ENCODE data around the gene NPHS2.

The NPHS2 gene

DNA sequence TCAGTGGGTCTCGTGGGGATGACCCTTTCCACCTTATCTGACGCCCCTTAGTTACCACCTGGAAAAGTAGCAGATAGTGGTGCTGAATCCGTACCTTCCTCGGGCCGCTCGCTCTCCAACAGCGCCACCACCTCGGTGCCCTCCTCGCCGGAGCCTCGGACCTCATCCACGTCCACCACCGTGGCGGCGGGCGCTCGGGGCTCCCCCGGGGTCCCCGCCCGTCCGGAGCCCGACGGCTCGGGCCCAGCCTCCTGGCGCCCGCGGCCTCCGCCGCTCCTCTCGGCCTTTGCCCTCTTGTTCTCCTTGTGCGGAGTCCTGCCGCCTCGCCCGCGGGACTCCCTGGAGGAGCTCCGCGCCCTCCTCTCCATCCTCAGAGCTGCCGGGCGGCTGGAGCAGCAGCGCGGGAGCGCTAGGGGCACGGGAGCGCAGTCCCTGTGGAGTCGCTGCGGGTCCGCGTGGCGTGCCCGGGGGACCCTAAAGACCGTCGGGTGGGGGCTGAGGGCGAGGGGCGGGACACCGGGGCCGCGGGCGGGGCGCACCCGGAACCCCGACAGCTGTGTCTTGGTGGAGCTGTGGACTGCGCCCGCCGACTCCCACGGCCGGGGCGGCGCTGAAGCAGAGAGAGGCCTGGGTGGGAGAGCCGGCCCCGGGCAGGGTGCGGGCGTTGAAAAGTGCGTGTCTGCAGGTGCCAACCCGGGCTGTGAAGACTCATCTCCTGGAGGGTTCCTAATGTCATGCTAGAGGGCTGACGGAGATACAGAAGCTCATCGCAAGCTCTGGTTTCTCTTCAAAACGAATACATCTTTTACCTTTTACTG is at the start of gene NPHS2:
Gene NPHS2 (minus strand): TSS at position 452 of the 818 bp plus-strand sequence. CDS start 84 bp downstream, at position 368.
- DNase-seq, result no peak
- H3K27me3 ChIP-seq, result peaks cover 0 to 46% of the 10 kb centered on the region in 2 donors
- no peak within 1 kb of the TSS for H3K27ac ChIP-seq
- intact Hi-C loops (cut with DNase I; ENCODE audit: low total_unique reads), result no loop called here
- H3K4me3 ChIP-seq, result peak within 1 kb of the TSS in 1 of 2 donors; percentile 10
- peaks cover 0 to 9% (median 6%) of the 10 kb centered on the region in 4 donors for H3K4me1 ChIP-seq
- H3K36me3 ChIP-seq, result no peaks in the 10 kb centered on the region
- H3K9me3 ChIP-seq, result no peaks in the 10 kb centered on the region
- TF ChIP-seq, protein P1, sequence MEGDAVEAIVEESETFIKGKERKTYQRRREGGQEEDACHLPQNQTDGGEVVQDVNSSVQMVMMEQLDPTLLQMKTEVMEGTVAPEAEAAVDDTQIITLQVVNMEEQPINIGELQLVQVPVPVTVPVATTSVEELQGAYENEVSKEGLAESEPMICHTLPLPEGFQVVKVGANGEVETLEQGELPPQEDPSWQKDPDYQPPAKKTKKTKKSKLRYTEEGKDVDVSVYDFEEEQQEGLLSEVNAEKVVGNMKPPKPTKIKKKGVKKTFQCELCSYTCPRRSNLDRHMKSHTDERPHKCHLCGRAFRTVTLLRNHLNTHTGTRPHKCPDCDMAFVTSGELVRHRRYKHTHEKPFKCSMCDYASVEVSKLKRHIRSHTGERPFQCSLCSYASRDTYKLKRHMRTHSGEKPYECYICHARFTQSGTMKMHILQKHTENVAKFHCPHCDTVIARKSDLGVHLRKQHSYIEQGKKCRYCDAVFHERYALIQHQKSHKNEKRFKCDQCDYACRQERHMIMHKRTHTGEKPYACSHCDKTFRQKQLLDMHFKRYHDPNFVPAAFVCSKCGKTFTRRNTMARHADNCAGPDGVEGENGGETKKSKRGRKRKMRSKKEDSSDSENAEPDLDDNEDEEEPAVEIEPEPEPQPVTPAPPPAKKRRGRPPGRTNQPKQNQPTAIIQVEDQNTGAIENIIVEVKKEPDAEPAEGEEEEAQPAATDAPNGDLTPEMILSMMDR (IDR thresholded peaks at IDR 0.05), result no peak

- intact Hi-C loops (cut with DNase I; ENCODE audit: low total_unique reads), result no loop called here
- H3K4me1 ChIP-seq, result no peaks in the 10 kb centered on the region
- H3K4me3 ChIP-seq, result no peak overlapping the region
- DNase-seq, result no peak
- H3K9me3 ChIP-seq, result no peaks in the 10 kb centered on the region
- H3K36me3 ChIP-seq, result no peaks in the 10 kb centered on the region
- H3K27ac ChIP-seq, result no peak overlapping the region
- TF ChIP-seq, protein P1 (IDR thresholded peaks at IDR 0.05), result no peak
- peaks cover 0 to 5% of the 10 kb centered on the region in 2 donors for H3K27me3 ChIP-seq
These were observed 36.6 kb upstream of the NPHS2 start for GRCh38 chr1:179612361-179612760.

DNA sequence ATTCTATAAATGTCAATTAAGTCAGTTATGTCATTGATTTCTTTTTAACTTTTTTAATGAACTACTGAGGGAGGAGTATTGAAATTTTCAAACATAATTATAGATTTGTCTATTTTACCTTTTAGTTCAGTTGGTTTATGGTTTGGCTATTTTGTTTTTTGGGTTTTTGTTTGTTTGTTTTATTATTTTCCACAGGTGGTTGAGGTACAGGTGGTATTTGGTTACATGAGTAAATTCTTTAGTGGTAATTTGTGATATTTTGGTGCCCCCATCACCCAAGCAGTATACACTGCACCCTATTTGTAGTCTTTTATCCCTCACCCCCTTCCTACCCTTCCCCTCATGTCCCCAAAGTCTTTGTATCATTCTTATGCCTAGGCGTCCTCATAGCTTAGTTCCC is 25.3 kb upstream of the NPHS2 start:
- peaks cover 0 to 2% (median 0%) of the 10 kb centered on the region in 3 donors for H3K9me3 ChIP-seq
- H3K4me1 ChIP-seq, result no peaks in the 10 kb centered on the region
- TF ChIP-seq, protein P1 (IDR thresholded peaks at IDR 0.05), result no peak
- intact Hi-C loops (cut with DNase I; ENCODE audit: low total_unique reads), result no loop called here
- DNase-seq, result no peak
- H3K27ac ChIP-seq, result no peak overlapping the region
- H3K36me3 ChIP-seq, result no peaks in the 10 kb centered on the region
- peaks cover 0 to 3% of the 10 kb centered on the region in 2 donors for H3K27me3 ChIP-seq
- H3K4me3 ChIP-seq, result no peak overlapping the region

DNA sequence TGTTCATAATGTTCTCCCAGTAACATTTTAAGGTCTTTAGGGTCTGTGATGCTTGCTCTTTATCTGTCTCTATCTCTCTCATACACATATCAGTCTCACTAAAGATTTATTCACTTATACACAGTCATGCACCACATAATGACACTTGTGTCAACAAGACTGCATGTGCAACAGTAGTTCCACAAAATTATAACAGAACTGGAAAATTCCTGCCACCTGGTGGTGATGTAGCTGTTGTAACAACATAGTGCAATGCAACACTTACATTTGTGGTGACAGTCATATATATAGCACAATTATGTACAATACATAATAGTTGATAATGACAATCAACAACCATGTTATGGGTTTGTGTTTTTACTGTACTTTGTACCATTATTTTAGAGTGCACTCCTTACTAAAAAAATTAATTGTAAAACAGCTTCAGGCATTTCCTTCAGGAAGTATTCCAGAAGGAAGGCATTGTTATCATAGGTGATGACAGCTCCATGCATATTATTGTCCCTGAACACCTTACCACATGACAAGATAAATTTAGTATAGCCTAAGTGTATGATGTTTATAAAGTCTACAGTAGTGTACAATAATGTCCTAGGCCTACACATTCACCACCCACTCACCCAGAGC is 24.0 kb upstream of the NPHS2 start:
- intact Hi-C loops (cut with DNase I; ENCODE audit: low total_unique reads), result no loop called here
- Histone ChIP-seq H3K4me1 (no peaks in the 10 kb centered on the region), H3K27me3 (peaks cover 0 to 3% of the 10 kb centered on the region in 2 donors), H3K4me3 (no peak overlapping the region), H3K36me3 (no peaks in the 10 kb centered on the region), H3K27ac (no peak overlapping the region), H3K9me3 (peaks cover 0 to 2% (median 0%) of the 10 kb centered on the region in 3 donors)
- TF ChIP-seq, protein P1 (IDR thresholded peaks at IDR 0.05), result peak; percentile 42 to 44
- DNase-seq, result no peak

DNA sequence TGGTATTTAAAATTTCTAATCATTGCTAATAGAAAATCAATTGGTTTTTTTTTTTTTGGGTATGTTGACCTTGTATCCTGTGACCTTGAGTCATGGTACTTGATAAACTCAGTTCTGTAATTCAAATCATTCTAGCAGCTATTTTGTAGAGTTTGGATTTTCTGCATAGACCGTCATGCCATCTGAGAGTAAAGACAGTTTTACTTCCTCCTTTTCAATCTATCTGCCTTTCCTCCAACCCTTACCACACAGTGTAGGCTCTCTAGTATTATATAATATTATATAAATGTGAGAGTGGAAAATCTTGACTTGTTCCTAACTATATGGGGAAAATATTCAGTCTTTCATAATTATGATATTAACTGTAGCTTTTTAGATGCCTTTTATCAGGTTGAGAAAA is 22.9 kb upstream of the NPHS2 start:
- Histone ChIP-seq H3K27me3 (peaks cover 0 to 3% of the 10 kb centered on the region in 2 donors), H3K4me3 (no peak overlapping the region), H3K4me1 (no peaks in the 10 kb centered on the region), H3K27ac (no peak overlapping the region), H3K9me3 (peaks cover 0 to 2% (median 0%) of the 10 kb centered on the region in 3 donors), H3K36me3 (no peaks in the 10 kb centered on the region)
- TF ChIP-seq, protein P1 (IDR thresholded peaks at IDR 0.05), result no peak
- intact Hi-C loops (cut with DNase I; ENCODE audit: low total_unique reads), result no loop called here
- DNase-seq, result no peak

Data from tibial artery (tissue), 4 donors.